PC-3 (cell line): ENCODE measurements around the gene BTD. TPM values are rescaled to one million over a fixed set of nuclear protein-coding genes. Genes with fewer than 3 reads are reported as not detected.

Experiments
- ATAC-seq: fragments of 200-7000 bp; cut with Tn5 transposase; 2 replicates; pipeline ENCODE4 v1.9.1; 2020; ENCODE audit warnings: mild to moderate bottlenecking, moderate library complexity
- BruUV-seq: library from RNA; stranded (reverse); fragments of 400-500 nt; replicated peaks from 2 replicates; lab custom pipeline; 2021; lab: Mats Ljungman, UMichigan
- CTCF ChIA-PET: fragments of 300-600 bp; sonication (Branson Sonifier 250); formaldehyde crosslinking; loops from one replicate; lab custom pipeline; 2022; ENCODE audit warnings: antibody characterized with exemption; lab: Charles Lee
- POLR2A ChIA-PET: fragments of 300-600 bp; sonication (Branson Sonifier 250); formaldehyde crosslinking; loops from one replicate; lab custom pipeline; 2022; ENCODE audit warnings: antibody characterized with exemption; ENCODE audit not compliant: unreplicated experiment; lab: Charles Lee
- DNase-seq: peaks from one replicate; pipeline ENCODE4 v3.0.0-alpha.2; 2015
- H2AFZ ChIP-seq: fragments of 300-600 bp; sonication (generic); 2 replicates; pipeline ENCODE4 v1.6.0; 2016; ENCODE audit warnings: antibody characterized with exemption, low read length
- H3F3A ChIP-seq: fragments of 300-600 bp; sonication (generic); one replicate; pipeline ENCODE4 v1.6.0; 2017; ENCODE audit warnings: antibody characterized with exemption, low read length, control low read depth, mild to moderate bottlenecking; ENCODE audit not compliant: unreplicated experiment
- H3K27ac ChIP-seq: fragments of 300-600 bp; sonication (generic); 2 replicates; pipeline ENCODE4 v1.5.1; 2016; ENCODE audit warnings: mild to moderate bottlenecking, low read length
- H3K27me3 ChIP-seq: fragments of 300-600 bp; sonication (generic); 2 replicates; pipeline ENCODE4 v1.6.1; 2016; ENCODE audit warnings: low read length, mixed read lengths
- H3K36me3 ChIP-seq: fragments of 300-600 bp; sonication (generic); 2 replicates; pipeline ENCODE4 v1.6.1; 2016; ENCODE audit warnings: low read depth, mixed run types, low read length, mixed read lengths
- H3K4me1 ChIP-seq: fragments of 300-600 bp; sonication (generic); 2 replicates; pipeline ENCODE4 v1.5.1; 2016; ENCODE audit warnings: low read length; ENCODE audit not compliant: insufficient read depth
- H3K4me2 ChIP-seq: fragments of 300-600 bp; sonication (generic); 2 replicates; pipeline ENCODE4 v1.6.0; 2016; ENCODE audit warnings: low read length
- H3K4me3 ChIP-seq: fragments of 300-600 bp; sonication (generic); 2 replicates; pipeline ENCODE4 v1.5.1; 2016; ENCODE audit warnings: mild to moderate bottlenecking, low read length, mixed read lengths
- H3K79me2 ChIP-seq: fragments of 300-600 bp; sonication (generic); 2 replicates; pipeline ENCODE4 v1.6.1; 2017; ENCODE audit warnings: low read length, mixed read lengths
- H3K9ac ChIP-seq: fragments of 300-600 bp; sonication (generic); 2 replicates; pipeline ENCODE4 v1.6.0; 2016; ENCODE audit warnings: mild to moderate bottlenecking, low read length
- H3K9me2 ChIP-seq: fragments of 300-600 bp; sonication (generic); replicated peaks from 2 replicates; pipeline ENCODE4 v1.6.1; 2016; ENCODE audit warnings: mixed run types, low read length, mixed read lengths
- H3K9me3 ChIP-seq: fragments of 300-600 bp; sonication (generic); 2 replicates; pipeline ENCODE4 v1.6.1; 2016; ENCODE audit warnings: low read length, mixed read lengths
- H4K20me1 ChIP-seq: fragments of 300-600 bp; sonication (generic); 2 replicates; pipeline ENCODE4 v1.6.1; 2016; ENCODE audit warnings: low read length, mixed read lengths
- EZH2 ChIP-seq: fragments of 300-600 bp; sonication (generic); IDR thresholded peaks from one replicate; pipeline ENCODE4 v1.6.1; 2017; ENCODE audit warnings: antibody characterized with exemption, mild to moderate bottlenecking, low read length; ENCODE audit not compliant: unreplicated experiment
- EZH2phosphoT487 ChIP-seq: fragments of 300-600 bp; sonication (generic); IDR thresholded peaks from 2 replicates; pipeline ENCODE4 v1.6.1; 2018; ENCODE audit warnings: mild to moderate bottlenecking, antibody characterized with exemption, low read length, borderline replicate concordance
- intact Hi-C: fragments of 100-400 bp; cut with micrococcal nuclease; formaldehyde crosslinking; loops from 2 replicates; pipeline ENCODE4 v1.9.0; 2023
- total RNA-seq: library from RNA; depleted of rRNA; stranded (reverse); fragments of >200 nt; gene quantifications from 2 replicates; pipeline ENCODE4 v1.2.3, GENCODE V29; 2014
- TF ChIP-seq, protein P1 (sequence below): fragments of 300-600 bp; sonication (generic); conservative IDR thresholded peaks from 2 replicates; pipeline ENCODE4 v1.5.1; 2017; ENCODE audit warnings: antibody characterized with exemption, low read depth, mild to moderate bottlenecking, low read length

The BTD gene
- total RNA-seq, 1 experiment from 2014 or later: 11.7 TPM

DNA sequence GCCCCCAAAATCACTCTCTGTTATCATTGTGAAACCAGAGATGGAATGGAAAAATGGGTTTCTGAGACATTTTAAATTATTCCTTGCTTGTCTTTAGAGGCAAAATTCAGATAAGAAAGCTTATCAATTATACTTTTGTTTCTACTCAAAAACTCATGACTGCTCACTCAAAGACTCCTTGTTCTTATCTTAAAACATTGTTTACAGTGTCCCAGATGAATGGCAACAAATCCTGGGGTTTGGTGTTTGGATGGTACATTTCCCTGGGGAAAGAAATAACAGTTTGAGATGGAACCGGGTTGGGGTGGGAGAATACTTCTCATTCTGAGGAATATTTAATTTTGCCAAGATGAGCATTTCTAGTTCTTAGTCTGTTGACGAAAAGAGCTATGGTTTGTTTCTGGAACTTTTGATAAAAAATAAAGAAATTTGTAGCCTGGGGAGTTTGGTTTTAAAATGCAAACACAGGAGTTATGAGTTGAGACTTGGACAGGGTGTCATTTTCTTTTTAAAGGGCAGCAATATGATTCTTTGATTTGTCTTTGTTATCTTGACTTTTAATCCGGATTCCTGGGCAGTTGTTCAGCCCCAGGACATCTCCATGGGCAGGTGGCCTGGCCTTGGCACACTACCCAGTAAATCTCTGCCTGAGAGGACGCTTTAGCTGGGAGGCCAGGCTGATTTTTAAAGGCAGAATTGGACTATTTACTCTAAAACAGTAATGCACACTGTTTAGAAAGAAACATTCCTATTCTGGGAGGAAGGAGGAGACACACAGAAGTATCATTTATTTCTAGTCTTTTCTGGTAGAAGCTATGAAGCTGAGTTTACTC, 32.4 kb downstream of the BTD start:
- BruUV-seq: no TSS peak
- TF ChIP-seq EZH2 (no peak), EZH2phosphoT487 (no peak)
- TF ChIP-seq, protein P1, sequence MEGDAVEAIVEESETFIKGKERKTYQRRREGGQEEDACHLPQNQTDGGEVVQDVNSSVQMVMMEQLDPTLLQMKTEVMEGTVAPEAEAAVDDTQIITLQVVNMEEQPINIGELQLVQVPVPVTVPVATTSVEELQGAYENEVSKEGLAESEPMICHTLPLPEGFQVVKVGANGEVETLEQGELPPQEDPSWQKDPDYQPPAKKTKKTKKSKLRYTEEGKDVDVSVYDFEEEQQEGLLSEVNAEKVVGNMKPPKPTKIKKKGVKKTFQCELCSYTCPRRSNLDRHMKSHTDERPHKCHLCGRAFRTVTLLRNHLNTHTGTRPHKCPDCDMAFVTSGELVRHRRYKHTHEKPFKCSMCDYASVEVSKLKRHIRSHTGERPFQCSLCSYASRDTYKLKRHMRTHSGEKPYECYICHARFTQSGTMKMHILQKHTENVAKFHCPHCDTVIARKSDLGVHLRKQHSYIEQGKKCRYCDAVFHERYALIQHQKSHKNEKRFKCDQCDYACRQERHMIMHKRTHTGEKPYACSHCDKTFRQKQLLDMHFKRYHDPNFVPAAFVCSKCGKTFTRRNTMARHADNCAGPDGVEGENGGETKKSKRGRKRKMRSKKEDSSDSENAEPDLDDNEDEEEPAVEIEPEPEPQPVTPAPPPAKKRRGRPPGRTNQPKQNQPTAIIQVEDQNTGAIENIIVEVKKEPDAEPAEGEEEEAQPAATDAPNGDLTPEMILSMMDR: no peak
- H3K27me3 ChIP-seq: no peaks in the 10 kb centered on the region
- DNase-seq (peak; percentile 92), ATAC-seq (peak; percentile 46)
- peak overlapping the region; percentile 30; the same call in 1 of the 2 replicates for H3K4me3 ChIP-seq
- H3K9ac ChIP-seq: peak overlapping the region; percentile 40
- H4K20me1 ChIP-seq: no peaks in the 10 kb centered on the region
- ChIA-PET POLR2A (interaction anchor here (0.6 to 0.7 kb wide), 4 partner anchors 11 to 349 kb away, joined by 3 to 5 read pairs (median 3); no protein-coding TSS in a partner anchor), CTCF (interaction anchor here (1.1 kb wide), 1 partner anchor 172 kb away, joined by 3 read pairs; no protein-coding TSS in a partner anchor)
- peak overlapping the region; percentile 83 for H3K4me2 ChIP-seq
- 0 out of 2 replicates have a peak overlapping the region, but pooled peaks have one; percentile 3 for H2AFZ ChIP-seq
- H3K36me3 ChIP-seq: no peaks in the 10 kb centered on the region
- no peaks in the 10 kb centered on the region for H3K9me2 ChIP-seq
- peak overlapping the region; percentile 97 for H3K27ac ChIP-seq
- intact Hi-C loops: loop anchor here (1.0 to 10.0 kb wide), 4 partner anchors 26 to 611 kb away; partner anchors contain the start of gene ANKRD28
- no peaks in the 10 kb centered on the region for H3K79me2 ChIP-seq
- H3K4me1 ChIP-seq: peaks cover 84% of the 10 kb centered on the region
- H3K9me3 ChIP-seq: no peaks in the 10 kb centered on the region
- peaks cover 19% of the 10 kb centered on the region for H3F3A ChIP-seq

DNA sequence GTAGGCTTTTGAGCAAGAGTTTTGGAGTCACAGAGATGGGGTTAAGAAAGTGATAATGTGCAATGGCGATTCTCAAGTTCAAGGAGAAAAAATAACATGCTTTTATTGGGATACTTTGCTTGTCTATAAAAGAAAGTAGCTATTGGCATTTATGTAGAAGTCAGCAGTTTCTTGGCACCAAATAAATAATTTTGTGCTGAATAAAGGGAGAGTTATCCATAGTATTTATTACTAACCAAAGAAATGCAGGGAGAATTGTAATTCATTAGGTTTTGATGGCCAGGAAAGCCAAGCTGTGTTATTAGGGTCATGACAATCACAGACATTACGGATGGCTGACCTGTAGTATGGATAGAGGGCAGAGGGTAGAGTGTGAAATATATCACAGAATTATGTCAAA, 33.1 kb downstream of the BTD start:
- H3K9me3 ChIP-seq: no peaks in the 10 kb centered on the region
- no peaks in the 10 kb centered on the region for H3K9me2 ChIP-seq
- peaks cover 19% of the 10 kb centered on the region for H3F3A ChIP-seq
- H4K20me1 ChIP-seq: no peaks in the 10 kb centered on the region
- peak overlapping the region; percentile 97 for H3K27ac ChIP-seq
- peak overlapping the region; percentile 83 for H3K4me2 ChIP-seq
- no peak for ATAC-seq
- peak overlapping the region; percentile 30; the same call in 1 of the 2 replicates for H3K4me3 ChIP-seq
- TSS peak; percentile 60 for BruUV-seq
- POLR2A ChIA-PET: interaction anchor here (0.6 to 0.7 kb wide), 4 partner anchors 11 to 119 kb away, joined by 3 to 8 read pairs (median 3); no protein-coding TSS in a partner anchor
- intact Hi-C loops: loop anchor here (1.0 to 10.0 kb wide), 4 partner anchors 26 to 610 kb away; partner anchors contain the start of gene ANKRD28
- H3K9ac ChIP-seq: peak overlapping the region; percentile 30
- H3K36me3 ChIP-seq: no peaks in the 10 kb centered on the region
- CTCF ChIA-PET: interaction anchor here (1.1 kb wide), 1 partner anchor 171 kb away, joined by 3 read pairs; no protein-coding TSS in a partner anchor
- H2AFZ ChIP-seq: 0 out of 2 replicates have a peak overlapping the region, but pooled peaks have one; percentile 3
- peaks cover 85% of the 10 kb centered on the region for H3K4me1 ChIP-seq
- DNase-seq: no peak
- no peaks in the 10 kb centered on the region for H3K79me2 ChIP-seq
- no peaks in the 10 kb centered on the region for H3K27me3 ChIP-seq
- no peak for TF ChIP-seq EZH2
- TF ChIP-seq, protein P1: no peak
- no peak for TF ChIP-seq EZH2phosphoT487
